OCI-LY7 (cell line): ENCODE measurements around the gene OR11A1. TPM values are rescaled to one million over a fixed set of nuclear protein-coding genes. Genes with fewer than 3 reads are reported as not detected.

Experiments
- BruUV-seq: library from RNA; stranded (reverse); fragments of 400-500 nt; replicated peaks from 2 replicates; lab custom pipeline; 2021; lab: Mats Ljungman, UMichigan
- CTCF ChIA-PET: fragments of 300-600 bp; sonication (Branson Sonifier 250); formaldehyde crosslinking; loops from one replicate; lab custom pipeline; 2022; ENCODE audit warnings: antibody characterized with exemption; ENCODE audit not compliant: unreplicated experiment; lab: Charles Lee
- POLR2A ChIA-PET: fragments of 300-600 bp; sonication (Branson Sonifier 250); formaldehyde crosslinking; loops from one replicate; lab custom pipeline; 2022; ENCODE audit warnings: antibody characterized with exemption; lab: Charles Lee
- DNase-seq: peaks from one replicate; pipeline ENCODE4 v3.0.0-alpha.2; 2015; ENCODE audit warnings: low spot score
- H2AFZ ChIP-seq: fragments of 200-600 bp; sonication (generic), shearing (Covaris generic); 2 replicates; pipeline ENCODE4 v1.6.1; 2014; ENCODE audit warnings: mild to moderate bottlenecking, antibody characterized with exemption, low read length, moderate library complexity
- H3K27ac ChIP-seq: fragments of 200-600 bp; sonication (generic); 2 replicates; pipeline ENCODE4 v1.5.1; 2014; ENCODE audit warnings: mixed run types, low read depth, mild to moderate bottlenecking, moderate library complexity, low read length, inconsistent platforms; ENCODE audit not compliant: poor library complexity, severe bottlenecking
- H3K36me3 ChIP-seq: fragments of 200-600 bp; sonication (generic); 2 replicates; pipeline ENCODE4 v1.6.1; 2014; ENCODE audit warnings: mild to moderate bottlenecking, antibody characterized with exemption, low read length, moderate library complexity, mixed read lengths; ENCODE audit not compliant: insufficient read depth
- H3K4me1 ChIP-seq: fragments of 200-600 bp; sonication (generic); 2 replicates; pipeline ENCODE4 v1.5.1; 2014; ENCODE audit warnings: mild to moderate bottlenecking, low read length; ENCODE audit not compliant: insufficient read depth, poor library complexity, severe bottlenecking
- H3K4me2 ChIP-seq: fragments of 200-600 bp; sonication (generic); 2 replicates; pipeline ENCODE4 v1.6.1; 2014; ENCODE audit warnings: mild to moderate bottlenecking, low read length
- H3K4me3 ChIP-seq: fragments of 200-600 bp; sonication (generic); 2 replicates; pipeline ENCODE4 v1.5.1; 2014; ENCODE audit warnings: mild to moderate bottlenecking, low read depth, low read length; ENCODE audit not compliant: poor library complexity, severe bottlenecking
- H3K79me2 ChIP-seq: fragments of 200-600 bp; sonication (generic); 2 replicates; pipeline ENCODE4 v1.6.1; 2016; ENCODE audit warnings: low read depth, mild to moderate bottlenecking, low read length, moderate library complexity, mixed read lengths; ENCODE audit not compliant: insufficient read depth
- H3K9me2 ChIP-seq: fragments of 200-600 bp; sonication (generic); 2 replicates; pipeline ENCODE4 v1.6.1; 2016; ENCODE audit warnings: mild to moderate bottlenecking, low read length, mixed read lengths; ENCODE audit not compliant: insufficient read depth
- H3K9me3 ChIP-seq: fragments of 200-600 bp; sonication (generic); 2 replicates; pipeline ENCODE4 v1.6.1; 2014; ENCODE audit warnings: mild to moderate bottlenecking, mixed run types, low read length, mixed read lengths
- H4K20me1 ChIP-seq: fragments of 200-600 bp; sonication (generic); 2 replicates; pipeline ENCODE4 v1.6.1; 2014; ENCODE audit warnings: mild to moderate bottlenecking, antibody characterized with exemption, low read length, moderate library complexity, mixed read lengths; ENCODE audit not compliant: insufficient read depth
- CTCF ChIP-seq: fragments of 200-600 bp; sonication (generic); conservative IDR thresholded peaks from 2 replicates; pipeline ENCODE4 v1.5.1; 2014; ENCODE audit warnings: mild to moderate bottlenecking, antibody characterized with exemption, low read length, moderate library complexity, mixed read lengths
- EZH2phosphoT487 ChIP-seq: fragments of 200-600 bp; sonication (generic); IDR thresholded peaks from 2 replicates; pipeline ENCODE4 v1.6.1; 2018; ENCODE audit warnings: low read depth, borderline replicate concordance, mild to moderate bottlenecking, mixed run types, antibody characterized with exemption, low read length, moderate library complexity, mixed read lengths
- intact Hi-C: fragments of 100-400 bp; cut with micrococcal nuclease; formaldehyde crosslinking; loops from one replicate; pipeline ENCODE4 v1.10.0; 2022; ENCODE audit not compliant: unreplicated experiment
- total RNA-seq, 2 experiments: library from RNA; depleted of rRNA in 1 of 2; stranded (reverse); fragments of >200 nt in 1 of 2; shearing (Covaris generic) in 1 of 2; gene quantifications; 2 replicates each; pipeline ENCODE4 v1.2.3, GENCODE V29; 2014 to 2022

Gene OR11A1
- total RNA-seq, 2 experiments from 2014 or later: not detected

- no peaks in the 10 kb centered on the region for H3K9me3 ChIP-seq
- ChIA-PET POLR2A (no interaction called here), CTCF (no interaction called here)
- no peak for DNase-seq
- BruUV-seq: no TSS peak
- intact Hi-C loops: no loop called here
- H3K79me2 ChIP-seq: no peaks in the 10 kb centered on the region
- no peaks in the 10 kb centered on the region for H4K20me1 ChIP-seq
- no peaks in the 10 kb centered on the region for H3K4me1 ChIP-seq
- no peak overlapping the region for H3K27ac ChIP-seq
- no peak for TF ChIP-seq CTCF
- no peak for TF ChIP-seq EZH2phosphoT487
- H2AFZ ChIP-seq: no peak overlapping the region
- H3K4me2 ChIP-seq: no peak overlapping the region
- H3K4me3 ChIP-seq: no peak overlapping the region
- H3K36me3 ChIP-seq: no peaks in the 10 kb centered on the region
- H3K9me2 ChIP-seq: no peaks in the 10 kb centered on the region
Observed at GRCh38 chr6:29490552-29490951, 33.7 kb upstream of the OR11A1 start.

GRCh38 chr6:29490055-29490454 is 33.2 kb upstream of the OR11A1 start:
- CTCF ChIA-PET: no interaction called here
- intact Hi-C loops: no loop called here

GRCh38 chr6:29489286-29489685 is 32.4 kb upstream of the OR11A1 start:
- H2AFZ ChIP-seq: no peak overlapping the region
- no peaks in the 10 kb centered on the region for H3K4me1 ChIP-seq
- no peak overlapping the region for H3K4me2 ChIP-seq
- H3K9me3 ChIP-seq: no peaks in the 10 kb centered on the region
- no peaks in the 10 kb centered on the region for H4K20me1 ChIP-seq
- CTCF ChIA-PET: no interaction called here
- H3K79me2 ChIP-seq: no peaks in the 10 kb centered on the region
- no peak for DNase-seq
- H3K27ac ChIP-seq: no peak overlapping the region
- POLR2A ChIA-PET: no interaction called here
- no peaks in the 10 kb centered on the region for H3K9me2 ChIP-seq
- TF ChIP-seq CTCF: no peak
- TF ChIP-seq EZH2phosphoT487: no peak
- no peak overlapping the region for H3K4me3 ChIP-seq
- intact Hi-C loops: no loop called here
- no peaks in the 10 kb centered on the region for H3K36me3 ChIP-seq
- no TSS peak for BruUV-seq

More at GRCh38 chr6:29490055-29490454, 33.2 kb upstream of the OR11A1 start:
- Histone ChIP-seq H3K4me2 (no peak overlapping the region), H3K79me2 (no peaks in the 10 kb centered on the region), H3K4me3 (no peak overlapping the region), H3K4me1 (no peaks in the 10 kb centered on the region), H2AFZ (no peak overlapping the region), H4K20me1 (no peaks in the 10 kb centered on the region), H3K36me3 (no peaks in the 10 kb centered on the region), H3K9me3 (no peaks in the 10 kb centered on the region), H3K9me2 (no peaks in the 10 kb centered on the region), H3K27ac (no peak overlapping the region)
- TF ChIP-seq EZH2phosphoT487 (no peak), CTCF (no peak)
- no TSS peak for BruUV-seq
- DNase-seq: no peak
- POLR2A ChIA-PET: no interaction called here
